ENCODE results near the gene MARCO. TPM values are rescaled to one million over a fixed set of nuclear protein-coding genes. Genes with fewer than 3 reads are reported as not detected.

Gene MARCO
- total RNA-seq, 1 experiment from 2014 or later: 0.26 TPM

- in situ Hi-C loops (cut with HindIII; ENCODE audit: low pct_unique_long_range_greater_than_20kb, low sequenced_read_pairs) (no loop called here), intact Hi-C loops (cut with micrococcal nuclease; ENCODE audit: unreplicated experiment) (loop anchor here (1.0 to 5.0 kb wide), 3 partner anchors 147 to 285 kb away; no protein-coding TSS in a partner anchor)
- no peak overlapping the region for H3K4me3 ChIP-seq (ENCODE audit: low read depth in 2 of 2, low read length in 2 of 2)
- ChIA-PET POLR2A (no interaction called here), CTCF (interaction anchor here (0.6 kb wide), 1 partner anchor 265 kb away, joined by 3 read pairs; no protein-coding TSS in a partner anchor)
- H3K9me3 ChIP-seq (ENCODE audit: control insufficient read depth, insufficient read depth, low read depth, low read length): no peaks in the 10 kb centered on the region
- H3K27me3 ChIP-seq (ENCODE audit: control insufficient read depth, insufficient read depth, low read length): peaks cover 4% of the 10 kb centered on the region; the same call in 1 of the 2 replicates
- H3K36me3 ChIP-seq (ENCODE audit: control insufficient read depth, insufficient read depth, low read length): no peaks in the 10 kb centered on the region; the same call in 1 of the 2 replicates
- H3K27ac ChIP-seq (ENCODE audit: low read length): no peak overlapping the region
- no peaks in the 10 kb centered on the region for H3K4me1 ChIP-seq (ENCODE audit: control insufficient read depth, insufficient read depth, low read length)
- TF ChIP-seq REST (IDR thresholded peaks at IDR 0.05; ENCODE audit: insufficient read depth in 1 of 2, low read depth in 2 of 2, low read length in 1 of 2) (no peak), TCF7L2 (IDR thresholded peaks at IDR 0.05; ENCODE audit: low read depth, low read length) (no peak), SIN3A (IDR thresholded peaks at IDR 0.05; ENCODE audit: borderline replicate concordance, insufficient read depth, low read depth, low read length) (no peak), POLR2AphosphoS5 (IDR thresholded peaks at IDR 0.05; ENCODE audit: low read depth, low read length) (no peak)
- TF ChIP-seq, protein P1, sequence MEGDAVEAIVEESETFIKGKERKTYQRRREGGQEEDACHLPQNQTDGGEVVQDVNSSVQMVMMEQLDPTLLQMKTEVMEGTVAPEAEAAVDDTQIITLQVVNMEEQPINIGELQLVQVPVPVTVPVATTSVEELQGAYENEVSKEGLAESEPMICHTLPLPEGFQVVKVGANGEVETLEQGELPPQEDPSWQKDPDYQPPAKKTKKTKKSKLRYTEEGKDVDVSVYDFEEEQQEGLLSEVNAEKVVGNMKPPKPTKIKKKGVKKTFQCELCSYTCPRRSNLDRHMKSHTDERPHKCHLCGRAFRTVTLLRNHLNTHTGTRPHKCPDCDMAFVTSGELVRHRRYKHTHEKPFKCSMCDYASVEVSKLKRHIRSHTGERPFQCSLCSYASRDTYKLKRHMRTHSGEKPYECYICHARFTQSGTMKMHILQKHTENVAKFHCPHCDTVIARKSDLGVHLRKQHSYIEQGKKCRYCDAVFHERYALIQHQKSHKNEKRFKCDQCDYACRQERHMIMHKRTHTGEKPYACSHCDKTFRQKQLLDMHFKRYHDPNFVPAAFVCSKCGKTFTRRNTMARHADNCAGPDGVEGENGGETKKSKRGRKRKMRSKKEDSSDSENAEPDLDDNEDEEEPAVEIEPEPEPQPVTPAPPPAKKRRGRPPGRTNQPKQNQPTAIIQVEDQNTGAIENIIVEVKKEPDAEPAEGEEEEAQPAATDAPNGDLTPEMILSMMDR (IDR thresholded peaks at IDR 0.05): no peak
- ATAC-seq (no peak), DNase-seq (ENCODE audit: low read depth, low spot score) (no peak)
- BruUV-seq (replicated peaks): no TSS peak
Measured at GRCh38 chr2:119026890-119027289, 84.9 kb downstream of the MARCO start.

DNA sequence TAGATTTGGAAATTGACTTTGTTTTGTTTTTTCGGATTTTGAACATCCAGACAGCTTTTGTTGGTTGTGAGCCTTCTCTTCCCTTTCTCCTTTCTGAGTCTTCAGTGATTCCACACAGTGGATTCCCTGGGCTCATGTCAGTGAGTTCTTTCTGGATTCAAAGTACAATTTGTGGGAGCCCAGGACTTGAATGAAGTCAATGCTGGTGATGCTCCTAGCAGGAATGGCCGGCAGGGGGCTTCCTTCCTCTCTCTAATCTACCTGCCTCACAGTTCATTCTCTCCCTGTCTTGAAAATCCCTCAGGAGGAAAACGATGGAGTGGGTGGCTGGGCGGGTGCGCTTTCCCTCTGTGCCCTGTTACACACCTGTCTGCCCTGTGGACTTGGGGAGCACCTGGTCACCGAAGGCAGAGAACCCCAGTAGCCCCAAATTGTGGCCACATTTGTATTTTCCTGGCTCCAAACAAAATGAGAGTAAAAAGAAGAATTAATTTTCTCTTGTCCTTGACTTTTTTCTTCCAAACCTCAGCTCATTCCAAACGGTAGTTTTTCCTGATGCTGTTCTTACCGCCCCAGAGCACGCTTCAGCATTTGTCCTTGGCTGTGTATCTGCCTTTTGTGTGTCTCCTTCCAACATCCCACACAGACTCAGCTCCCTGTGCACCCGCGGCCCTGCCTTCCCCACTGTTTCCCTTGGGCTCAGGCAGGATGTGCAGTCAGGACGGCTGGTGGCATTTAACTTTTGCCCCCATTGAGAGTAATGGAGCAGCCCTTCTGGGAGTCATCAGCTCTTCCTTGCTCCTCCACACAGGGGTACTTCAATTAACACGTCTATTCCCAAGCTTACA lies 86.6 kb downstream of the MARCO start:
- Histone ChIP-seq H3K36me3 (ENCODE audit: control insufficient read depth, insufficient read depth, low read length) (no peaks in the 10 kb centered on the region; the same call in 1 of the 2 replicates), H3K9me3 (ENCODE audit: control insufficient read depth, insufficient read depth, low read depth, low read length) (no peaks in the 10 kb centered on the region), H3K27ac (ENCODE audit: low read length) (no peak overlapping the region), H3K4me1 (ENCODE audit: control insufficient read depth, insufficient read depth, low read length) (no peaks in the 10 kb centered on the region), H3K27me3 (ENCODE audit: control insufficient read depth, insufficient read depth, low read length) (peaks cover 4% of the 10 kb centered on the region; the same call in 1 of the 2 replicates), H3K4me3 (ENCODE audit: low read depth in 2 of 2, low read length in 2 of 2) (no peak overlapping the region)
- ChIA-PET POLR2A (no interaction called here), CTCF (interaction anchor here (0.6 kb wide), 1 partner anchor 295 kb away, joined by 5 read pairs; no protein-coding TSS in a partner anchor)
- no TSS peak for BruUV-seq (replicated peaks)
- in situ Hi-C loops (cut with HindIII; ENCODE audit: low pct_unique_long_range_greater_than_20kb, low sequenced_read_pairs) (no loop called here), intact Hi-C loops (cut with micrococcal nuclease; ENCODE audit: unreplicated experiment) (loop anchor here (5.0 kb wide), 2 partner anchors 264 to 284 kb away; no protein-coding TSS in a partner anchor)
- TF ChIP-seq TCF7L2 (IDR thresholded peaks at IDR 0.05; ENCODE audit: low read depth, low read length) (no peak), SIN3A (IDR thresholded peaks at IDR 0.05; ENCODE audit: borderline replicate concordance, insufficient read depth, low read depth, low read length) (no peak), POLR2AphosphoS5 (IDR thresholded peaks at IDR 0.05; ENCODE audit: low read depth, low read length) (no peak)
- TF ChIP-seq, protein P1 (IDR thresholded peaks at IDR 0.05): peak; percentile 80
- DNase-seq (ENCODE audit: low read depth, low spot score) (peak; percentile 17), ATAC-seq (peak; percentile 85)
